AG09309 (cell line): ENCODE measurements around the gene GJD4.

Experiments
- DNase-seq: peaks from one replicate; pipeline ENCODE4 v3.0.0-alpha.2; 2010; ENCODE audit warnings: low read depth
- H3K4me3 ChIP-seq: 2 replicates; pipeline ENCODE4 v1.5.1; 2011; ENCODE audit warnings: mild to moderate bottlenecking, low read depth, low read length, moderate library complexity; ENCODE audit not compliant: control insufficient read depth
- TF ChIP-seq, protein P1 (sequence below): IDR thresholded peaks from 2 replicates; pipeline ENCODE4 v1.5.1; 2011; ENCODE audit warnings: mild to moderate bottlenecking, low read depth, low read length, inconsistent platforms; ENCODE audit not compliant: insufficient read depth, control insufficient read depth; ENCODE audit errors: missing control alignments

The GJD4 gene, protein sequence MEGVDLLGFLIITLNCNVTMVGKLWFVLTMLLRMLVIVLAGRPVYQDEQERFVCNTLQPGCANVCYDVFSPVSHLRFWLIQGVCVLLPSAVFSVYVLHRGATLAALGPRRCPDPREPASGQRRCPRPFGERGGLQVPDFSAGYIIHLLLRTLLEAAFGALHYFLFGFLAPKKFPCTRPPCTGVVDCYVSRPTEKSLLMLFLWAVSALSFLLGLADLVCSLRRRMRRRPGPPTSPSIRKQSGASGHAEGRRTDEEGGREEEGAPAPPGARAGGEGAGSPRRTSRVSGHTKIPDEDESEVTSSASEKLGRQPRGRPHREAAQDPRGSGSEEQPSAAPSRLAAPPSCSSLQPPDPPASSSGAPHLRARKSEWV

GRCh38 chr10:35605191-35605590 is at the start of gene GJD4:
GJD4 (plus strand) TSS chr10:35605341; CDS start chr10:35605568, 227 bp downstream.
- TF ChIP-seq, protein P1, sequence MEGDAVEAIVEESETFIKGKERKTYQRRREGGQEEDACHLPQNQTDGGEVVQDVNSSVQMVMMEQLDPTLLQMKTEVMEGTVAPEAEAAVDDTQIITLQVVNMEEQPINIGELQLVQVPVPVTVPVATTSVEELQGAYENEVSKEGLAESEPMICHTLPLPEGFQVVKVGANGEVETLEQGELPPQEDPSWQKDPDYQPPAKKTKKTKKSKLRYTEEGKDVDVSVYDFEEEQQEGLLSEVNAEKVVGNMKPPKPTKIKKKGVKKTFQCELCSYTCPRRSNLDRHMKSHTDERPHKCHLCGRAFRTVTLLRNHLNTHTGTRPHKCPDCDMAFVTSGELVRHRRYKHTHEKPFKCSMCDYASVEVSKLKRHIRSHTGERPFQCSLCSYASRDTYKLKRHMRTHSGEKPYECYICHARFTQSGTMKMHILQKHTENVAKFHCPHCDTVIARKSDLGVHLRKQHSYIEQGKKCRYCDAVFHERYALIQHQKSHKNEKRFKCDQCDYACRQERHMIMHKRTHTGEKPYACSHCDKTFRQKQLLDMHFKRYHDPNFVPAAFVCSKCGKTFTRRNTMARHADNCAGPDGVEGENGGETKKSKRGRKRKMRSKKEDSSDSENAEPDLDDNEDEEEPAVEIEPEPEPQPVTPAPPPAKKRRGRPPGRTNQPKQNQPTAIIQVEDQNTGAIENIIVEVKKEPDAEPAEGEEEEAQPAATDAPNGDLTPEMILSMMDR = no peak
- no peak for DNase-seq
- no peak within 1 kb of the TSS for H3K4me3 ChIP-seq

- TF ChIP-seq, protein P1 = no peak
- no peak overlapping the region for H3K4me3 ChIP-seq
- no peak for DNase-seq
Measured at GRCh38 chr10:35555962-35556930, 48.9 kb upstream of the GJD4 start.

DNA sequence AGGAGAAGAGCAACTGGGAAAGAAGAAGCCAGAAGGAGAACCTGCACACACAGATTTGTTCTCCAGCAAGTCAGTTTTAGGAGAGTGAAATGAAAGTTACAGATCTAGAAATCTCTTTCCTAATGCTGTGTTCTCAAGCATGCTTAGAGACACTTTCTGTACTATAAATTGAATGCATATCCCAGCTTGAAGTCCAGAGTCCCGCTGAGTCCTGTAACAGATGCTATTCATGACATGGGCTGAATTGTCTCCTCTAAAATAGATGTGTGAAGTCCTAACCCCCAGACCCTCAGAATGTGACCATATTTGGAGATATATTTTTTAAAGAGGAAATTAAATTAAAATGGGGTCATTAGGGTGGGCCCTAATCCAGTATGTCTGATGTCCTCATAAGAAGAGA is 46.9 kb upstream of the GJD4 start:
- H3K4me3 ChIP-seq = no peak overlapping the region
- TF ChIP-seq, protein P1 = no peak

DNA sequence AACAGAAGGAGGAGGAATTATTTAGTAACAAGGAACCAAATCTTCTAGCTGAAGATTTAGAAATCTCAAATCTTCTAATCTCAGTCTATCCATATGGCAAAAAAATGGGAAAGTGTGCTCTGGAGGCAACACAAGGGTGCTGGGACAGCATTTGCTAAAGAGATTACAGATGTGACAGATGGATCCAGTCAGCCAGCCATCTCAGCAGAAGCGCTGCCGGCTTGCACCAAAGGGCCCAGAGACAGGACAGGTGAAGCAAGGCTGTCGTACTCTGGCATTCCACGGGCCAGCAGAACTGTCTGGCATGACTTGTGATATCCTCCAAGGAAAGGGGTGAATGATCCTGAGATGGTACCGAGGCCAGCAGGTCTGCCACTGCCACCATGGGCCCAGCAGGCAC is 45.7 kb upstream of the GJD4 start:
- DNase-seq = no peak
- H3K4me3 ChIP-seq = no peak overlapping the region
- TF ChIP-seq, protein P1 = no peak

More for the DNA sequence above, 46.9 kb upstream of the GJD4 start:
- no peak for DNase-seq

GRCh38 chr10:35561715-35562114 is 43.4 kb upstream of the GJD4 start:
- TF ChIP-seq, protein P1 = no peak
- no peak for DNase-seq
- no peak overlapping the region for H3K4me3 ChIP-seq

DNA sequence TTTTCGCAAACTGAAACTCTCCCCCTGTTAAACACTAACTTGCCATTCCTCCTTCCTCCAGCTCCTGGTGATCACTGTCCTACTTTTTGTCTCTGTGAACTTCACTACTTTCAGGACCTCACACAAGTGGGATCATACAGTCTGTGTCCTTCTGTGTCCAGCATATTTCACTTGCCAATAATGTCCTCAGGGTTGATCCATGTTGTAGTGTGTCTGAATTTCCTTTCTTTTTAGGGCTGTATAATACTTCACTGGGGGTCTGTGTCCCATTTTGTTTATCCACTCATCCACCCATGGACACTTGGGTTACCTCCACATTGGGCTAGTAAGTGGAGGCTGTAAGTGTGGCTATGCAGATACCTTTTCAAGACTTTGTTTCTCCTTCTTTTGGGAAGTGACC is 42.7 kb upstream of the GJD4 start:
- no peak overlapping the region for H3K4me3 ChIP-seq
- no peak for DNase-seq
- TF ChIP-seq, protein P1 = no peak
